SK-N-MC (cell line): ENCODE results near the gene PDE4B.

Experiments used
- EZH2 ChIP-seq: fragments of 200-600 bp; sonication (generic); IDR thresholded peaks from one replicate; pipeline ENCODE4 v1.6.1; 2017; ENCODE audit warnings: antibody characterized with exemption
- POLR2AphosphoS5 ChIP-seq: IDR thresholded peaks from 2 replicates; pipeline ENCODE4 v1.6.1; 2012; ENCODE audit warnings: mild to moderate bottlenecking, low read depth, low read length, borderline replicate concordance

DNA sequence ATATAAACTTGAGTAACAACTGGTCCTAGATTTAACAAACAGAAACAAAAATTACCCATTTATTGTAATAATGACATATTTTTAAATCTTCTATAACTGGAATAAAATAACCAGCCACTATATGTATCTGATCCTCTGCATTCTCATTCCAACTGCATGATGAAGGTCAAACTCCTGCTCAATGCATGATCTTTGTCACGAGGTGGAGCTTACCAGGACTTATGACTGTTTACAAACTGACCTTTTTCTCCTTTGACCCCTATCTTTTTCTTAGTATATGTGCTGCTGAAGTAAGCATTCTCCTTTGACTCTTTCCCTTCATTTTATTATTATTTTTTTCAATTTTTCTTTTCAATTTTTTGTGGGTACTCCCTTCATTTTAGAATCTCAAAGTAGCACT, 252.2 kb downstream of the PDE4B start:
- TF ChIP-seq EZH2 (no peak), POLR2AphosphoS5 (no peak)
